SK-N-SH (cell line): ENCODE data around the gene PERCC1. TPM values are rescaled to one million over a fixed set of nuclear protein-coding genes. Genes with fewer than 3 reads are reported as not detected.

Experiments
- CTCF ChIA-PET: fragments of 300-600, 350-600 bp; formaldehyde crosslinking; extraction: SDS; loops from one replicate; lab custom pipeline; 2021; lab: Yijun Ruan, JAX
- POLR2A ChIA-PET: fragments of 350-600 bp; sonication (Branson Sonifier 250); formaldehyde crosslinking; extraction: SDS; loops from one replicate; lab custom pipeline; 2020; ENCODE audit warnings: antibody characterized with exemption, inconsistent platforms; lab: Yijun Ruan, JAX
- DNase-seq: peaks from one replicate; pipeline ENCODE4 v3.0.0; 2012
- H2AFZ ChIP-seq: fragments of 200-600 bp; sonication (generic); 2 replicates; pipeline ENCODE4 v1.8.1; 2016; ENCODE audit warnings: antibody characterized with exemption, mild to moderate bottlenecking, low read depth
- H3F3A ChIP-seq: fragments of 200-600 bp; sonication (generic); replicated peaks from 2 replicates; pipeline ENCODE3; 2016; ENCODE audit warnings: antibody characterized with exemption, mild to moderate bottlenecking; ENCODE audit not compliant: insufficient read depth
- H3K27ac ChIP-seq, 2 experiments: fragments of 200-500 bp in 1 of 2; fragments of 200-600 bp in 1 of 2; sonication (Bioruptor generic) in 1 of 2; sonication (generic), shearing (Covaris generic) in 1 of 2; 2 replicates each; pipeline versions ENCODE4 v1.5.1 to v1.6.1; 2014 to 2016; ENCODE audit warnings: low read depth in 2 of 2, inconsistent platforms in 1 of 2, low read length in 1 of 2, mild to moderate bottlenecking in 1 of 2, mixed read lengths in 1 of 2
- H3K27me3 ChIP-seq: fragments of 200-600 bp; sonication (generic), shearing (Covaris generic); 2 replicates; pipeline ENCODE4 v1.6.1; 2016; ENCODE audit warnings: mixed run types; ENCODE audit not compliant: insufficient read depth
- H3K36me3 ChIP-seq, 2 experiments: fragments of 200-500 bp in 1 of 2; fragments of 200-600 bp in 1 of 2; sonication (Bioruptor generic) in 1 of 2; sonication (generic) in 1 of 2; replicated peaks in 1 of 2; 2 replicates each; pipeline versions ENCODE3 to v1.5.1; 2014 to 2016; ENCODE audit warnings: low read length in 1 of 2, mild to moderate bottlenecking in 1 of 2; ENCODE audit not compliant: insufficient read depth in 2 of 2, control insufficient read depth in 1 of 2
- H3K4me1 ChIP-seq, 2 experiments: fragments of 200-500 bp in 1 of 2; fragments of 200-600 bp in 1 of 2; sonication (Bioruptor generic) in 1 of 2; sonication (generic), shearing (Covaris generic) in 1 of 2; 2 replicates each; pipeline versions ENCODE4 v1.5.1 to v1.6.1; 2014 to 2016; ENCODE audit warnings: low read depth in 1 of 2, low read length in 1 of 2, mixed run types in 1 of 2; ENCODE audit not compliant: insufficient read depth in 2 of 2, control insufficient read depth in 1 of 2
- H3K4me2 ChIP-seq: fragments of 200-600 bp; sonication (generic), shearing (Covaris generic); 2 replicates; pipeline ENCODE4 v1.6.1; 2017; ENCODE audit warnings: mixed run types
- H3K4me3 ChIP-seq, 2 experiments: fragments of 200-500 bp in 1 of 2; fragments of 200-600 bp in 1 of 2; sonication (Bioruptor generic) in 1 of 2; sonication (generic), shearing (Covaris generic) in 1 of 2; 2 replicates each; pipeline versions ENCODE4 v1.5.1 to v1.8.1; 2014 to 2016; ENCODE audit warnings: low read depth in 2 of 2, inconsistent platforms in 1 of 2, low read length in 1 of 2, mild to moderate bottlenecking in 1 of 2, mixed read lengths in 1 of 2, moderate library complexity in 1 of 2
- H3K79me2 ChIP-seq: fragments of 200-600 bp; sonication (generic); 2 replicates; pipeline ENCODE4 v1.8.1; 2017; ENCODE audit warnings: mild to moderate bottlenecking; ENCODE audit not compliant: insufficient read depth
- H3K9ac ChIP-seq: fragments of 200-600 bp; sonication (generic); 2 replicates; pipeline ENCODE4 v1.6.1; 2017; ENCODE audit warnings: mixed run types
- H3K9me2 ChIP-seq: fragments of 200-600 bp; sonication (generic); 2 replicates; pipeline ENCODE4 v1.6.1; 2017; ENCODE audit warnings: mixed run types
- H3K9me3 ChIP-seq: fragments of 200-600 bp; sonication (generic); 2 replicates; pipeline ENCODE4 v1.6.1; 2017; ENCODE audit warnings: mixed run types, mild to moderate bottlenecking, moderate library complexity
- H4K20me1 ChIP-seq: fragments of 200-600 bp; sonication (generic); 2 replicates; pipeline ENCODE4 v1.6.1; 2017; ENCODE audit warnings: mild to moderate bottlenecking, mixed run types; ENCODE audit not compliant: insufficient read depth
- FOXJ3 ChIP-seq: sonication (generic); formaldehyde crosslinking; IDR thresholded peaks from 2 replicates; pipeline ENCODE4 v1.5.1; 2020; ENCODE audit warnings: mild to moderate bottlenecking, missing genetic modification reagents
- FOXM1 ChIP-seq: IDR thresholded peaks from 2 replicates; pipeline ENCODE4 v1.4.0; 2012; ENCODE audit warnings: low read depth, mild to moderate bottlenecking
- GATA2 ChIP-seq: sonication (generic); formaldehyde crosslinking; IDR thresholded peaks from 2 replicates; pipeline ENCODE4 v1.5.0; 2020; ENCODE audit warnings: mild to moderate bottlenecking, missing genetic modification reagents
- JUND ChIP-seq: IDR thresholded peaks from 2 replicates; pipeline ENCODE4 v1.4.0; 2012
- MAX ChIP-seq: IDR thresholded peaks from 2 replicates; pipeline ENCODE4 v1.4.0; 2012; ENCODE audit warnings: low read depth
- NFIC ChIP-seq: IDR thresholded peaks from 2 replicates; pipeline ENCODE4 v1.4.0; 2012; ENCODE audit warnings: borderline replicate concordance
- PBX3 ChIP-seq: IDR thresholded peaks from 2 replicates; pipeline ENCODE4; 2012
- POLR2AphosphoS5 ChIP-seq: IDR thresholded peaks from 2 replicates; pipeline ENCODE4 v1.6.1; 2012; ENCODE audit warnings: low read depth, low read length
- RXRA ChIP-seq: IDR thresholded peaks from 2 replicates; pipeline ENCODE4 v1.4.0; 2012; ENCODE audit warnings: low read depth, mild to moderate bottlenecking, borderline replicate concordance
- SIN3A ChIP-seq: IDR thresholded peaks from 2 replicates; pipeline ENCODE4 v1.6.1; 2012; ENCODE audit warnings: low read depth, mild to moderate bottlenecking, low read length, moderate library complexity, borderline replicate concordance
- USF2 ChIP-seq: fragments of 150-350 bp; IDR thresholded peaks from 2 replicates; pipeline ENCODE4 v1.6.1; 2017; ENCODE audit warnings: antibody characterized with exemption, low read length, low read depth, borderline replicate concordance
- YY1 ChIP-seq: IDR thresholded peaks from 2 replicates; pipeline ENCODE4 v1.4.0; 2012; ENCODE audit warnings: low read depth, mild to moderate bottlenecking
- ZBTB33 ChIP-seq: IDR thresholded peaks from 2 replicates; pipeline ENCODE4 v1.4.0; 2012; ENCODE audit warnings: low read depth, borderline replicate concordance
- WGBS: methylation state at CpG from one replicate; pipeline ENCODE4 v1.1.6; 2017; ENCODE audit warnings: low lambda C conversion rate; 5-methylcytosine and 5-hydroxymethylcytosine counted together
- polyA plus RNA-seq, 3 experiments: library from polyadenylated mRNA; depleted of rRNA; stranded (reverse); fragments of >200 nt; gene quantifications; 2 replicates each; pipeline ENCODE4 v1.2.3, GENCODE V29; 2012
- TF ChIP-seq, protein P1 (sequence below): fragments of 200-600 bp; sonication (generic); IDR thresholded peaks from 2 replicates; pipeline ENCODE4 v1.6.1; 2017; ENCODE audit warnings: antibody characterized with exemption, mild to moderate bottlenecking, moderate library complexity
- TF ChIP-seq, protein P2 (sequence below): IDR thresholded peaks from 2 replicates; pipeline ENCODE4 v1.4.0; 2012; ENCODE audit warnings: low read depth, borderline replicate concordance

Gene PERCC1
- polyA plus RNA-seq, 1 of the 3 experiments (the other 2 are of a cell fraction), result not detected

- POLR2A ChIA-PET, result no interaction called here
- Histone ChIP-seq H3K9me3 (no peaks in the 10 kb centered on the region), H3K4me3 (no peak overlapping the region), H3K9ac (no peak overlapping the region), H3K27ac (no peak overlapping the region), H3K27me3 (no peaks in the 10 kb centered on the region), H3K9me2 (no peaks in the 10 kb centered on the region), H2AFZ (no peak overlapping the region), H4K20me1 (no peaks in the 10 kb centered on the region), H3K36me3 (peaks cover 0 to 4% of the 10 kb centered on the region in 2 experiments), H3K4me1 (no peaks in the 10 kb centered on the region; a peak in 1 of 4 replicates), H3K79me2 (no peaks in the 10 kb centered on the region), H3F3A (no peaks in the 10 kb centered on the region), H3K4me2 (no peak overlapping the region)
- TF ChIP-seq, protein P1, sequence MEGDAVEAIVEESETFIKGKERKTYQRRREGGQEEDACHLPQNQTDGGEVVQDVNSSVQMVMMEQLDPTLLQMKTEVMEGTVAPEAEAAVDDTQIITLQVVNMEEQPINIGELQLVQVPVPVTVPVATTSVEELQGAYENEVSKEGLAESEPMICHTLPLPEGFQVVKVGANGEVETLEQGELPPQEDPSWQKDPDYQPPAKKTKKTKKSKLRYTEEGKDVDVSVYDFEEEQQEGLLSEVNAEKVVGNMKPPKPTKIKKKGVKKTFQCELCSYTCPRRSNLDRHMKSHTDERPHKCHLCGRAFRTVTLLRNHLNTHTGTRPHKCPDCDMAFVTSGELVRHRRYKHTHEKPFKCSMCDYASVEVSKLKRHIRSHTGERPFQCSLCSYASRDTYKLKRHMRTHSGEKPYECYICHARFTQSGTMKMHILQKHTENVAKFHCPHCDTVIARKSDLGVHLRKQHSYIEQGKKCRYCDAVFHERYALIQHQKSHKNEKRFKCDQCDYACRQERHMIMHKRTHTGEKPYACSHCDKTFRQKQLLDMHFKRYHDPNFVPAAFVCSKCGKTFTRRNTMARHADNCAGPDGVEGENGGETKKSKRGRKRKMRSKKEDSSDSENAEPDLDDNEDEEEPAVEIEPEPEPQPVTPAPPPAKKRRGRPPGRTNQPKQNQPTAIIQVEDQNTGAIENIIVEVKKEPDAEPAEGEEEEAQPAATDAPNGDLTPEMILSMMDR, result no peak
- TF ChIP-seq POLR2AphosphoS5 (no peak), GATA2 (CRISPR knock-in tag) (no peak), NFIC (no peak), JUND (no peak), YY1 (no peak), PBX3 (no peak), RXRA (no peak), FOXJ3 (CRISPR knock-in tag) (no peak), USF2 (no peak), FOXM1 (no peak), ZBTB33 (no peak), SIN3A (no peak), MAX (no peak)
- TF ChIP-seq, protein P2, sequence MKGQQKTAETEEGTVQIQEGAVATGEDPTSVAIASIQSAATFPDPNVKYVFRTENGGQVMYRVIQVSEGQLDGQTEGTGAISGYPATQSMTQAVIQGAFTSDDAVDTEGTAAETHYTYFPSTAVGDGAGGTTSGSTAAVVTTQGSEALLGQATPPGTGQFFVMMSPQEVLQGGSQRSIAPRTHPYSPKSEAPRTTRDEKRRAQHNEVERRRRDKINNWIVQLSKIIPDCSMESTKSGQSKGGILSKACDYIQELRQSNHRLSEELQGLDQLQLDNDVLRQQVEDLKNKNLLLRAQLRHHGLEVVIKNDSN, result no peak
- 83% methylated on average over 11 of the region's 22 CpGs for WGBS
- DNase-seq, result no peak
- CTCF ChIA-PET, result interaction anchor here (1.0 to 1.2 kb wide), 2 partner anchors 12 to 22 kb away, joined by 3 read pairs; no protein-coding TSS in a partner anchor
These were observed 10.5 kb downstream of the PERCC1 start for GRCh38 chr16:1441391-1441829.
